Activated CD8-positive, alpha-beta memory T cell treated with anti-CD3 and anti-CD28 coated beads, Interleukin-2, amount 50 U/mL, for 24 hours (primary cell): Measurements from ENCODE around the gene GIPC3.
"Not testable (repeated sequence)": the region's sequence is repeated elsewhere in the genome, so short reads cannot be mapped to it uniquely, and the experiment has no call there.

Experiments
- DNase-seq: peaks from one replicate; pipeline ENCODE4 v3.0.0-alpha.2; 2020; ENCODE audit errors: extremely low read depth

The GIPC3 gene

DNA sequence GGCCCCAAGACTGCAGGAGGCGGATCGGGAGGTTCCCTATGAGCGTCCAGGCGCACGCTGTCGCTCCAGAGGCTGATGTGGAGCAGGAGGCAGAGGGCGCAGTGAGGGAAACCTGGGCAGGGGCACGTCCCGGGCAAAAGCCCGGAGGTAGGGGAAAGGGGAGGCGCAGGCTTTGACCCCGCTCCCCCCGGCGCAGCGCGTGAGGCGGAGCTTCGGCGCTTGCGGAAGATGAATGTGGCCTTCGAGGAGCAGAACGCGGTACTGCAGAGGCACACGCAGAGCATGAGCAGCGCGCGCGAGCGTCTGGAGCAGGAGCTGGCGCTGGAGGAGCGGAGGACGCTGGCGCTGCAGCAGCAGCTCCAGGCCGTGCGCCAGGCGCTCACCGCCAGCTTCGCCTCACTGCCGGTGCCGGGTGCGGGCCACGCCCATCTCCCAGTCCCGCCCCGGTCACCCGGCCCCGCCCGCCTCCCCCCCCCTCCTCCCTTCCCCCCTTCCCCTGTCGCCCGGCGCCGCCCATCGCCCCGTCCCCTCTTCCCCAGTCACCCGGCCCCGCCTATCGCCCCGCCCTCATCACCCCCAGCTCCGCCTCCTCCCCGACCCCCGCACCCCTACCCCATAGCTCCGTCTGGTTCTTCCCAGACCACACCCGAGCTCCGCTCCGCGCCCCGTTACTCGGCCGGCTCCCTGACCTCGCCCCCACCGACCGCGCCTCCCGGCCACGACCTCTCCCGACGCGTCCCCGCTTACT, 8.4 kb upstream of the GIPC3 start:
- no peak for DNase-seq

DNA sequence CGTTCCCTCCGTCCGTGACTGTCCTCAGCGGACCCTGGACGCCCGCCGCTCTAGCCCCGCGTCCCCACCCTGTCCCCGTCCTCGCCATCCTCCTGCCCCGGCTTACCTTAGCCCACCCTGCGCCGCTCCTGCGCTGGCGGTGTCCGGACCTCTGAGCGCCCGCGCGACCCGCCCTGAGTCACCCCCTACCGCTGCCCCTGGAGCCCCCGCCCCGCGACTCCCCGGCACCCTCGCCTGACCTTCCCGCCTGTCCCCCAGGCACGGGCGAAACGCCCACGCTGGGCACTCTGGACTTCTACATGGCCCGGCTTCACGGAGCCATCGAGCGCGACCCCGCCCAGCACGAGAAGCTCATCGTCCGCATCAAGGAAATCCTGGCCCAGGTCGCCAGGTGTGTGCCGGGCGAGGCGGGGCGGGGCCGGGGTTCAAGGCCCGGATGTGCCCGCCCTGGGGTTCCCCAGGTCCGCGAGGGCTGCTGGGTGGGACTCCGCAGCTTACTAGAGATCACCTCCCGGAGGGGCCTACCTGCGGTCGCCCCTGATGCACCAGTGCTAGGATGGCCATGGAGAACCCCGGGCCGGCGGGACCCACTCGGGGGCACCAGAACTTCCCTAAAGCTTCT, 7.4 kb upstream of the GIPC3 start:
- no peak for DNase-seq

DNA sequence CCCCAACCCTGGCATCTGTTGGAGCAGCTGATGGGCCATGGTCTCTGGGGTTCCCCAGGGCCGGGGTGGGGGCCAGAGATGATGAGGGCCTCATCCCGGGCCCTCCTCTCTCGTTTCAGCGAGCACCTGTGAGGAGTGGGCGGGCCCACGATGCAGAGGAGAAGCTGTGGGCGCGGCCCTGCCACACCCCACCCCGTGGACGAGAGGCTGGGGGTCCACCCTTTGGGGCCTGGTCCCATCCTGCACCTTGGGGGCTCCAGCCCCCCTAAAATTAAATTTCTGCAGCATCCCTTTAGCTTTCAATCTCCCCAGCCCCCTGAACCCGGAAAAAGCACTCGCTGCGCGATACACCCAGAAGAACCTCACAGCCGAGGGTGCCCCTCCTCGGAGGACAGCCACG, 6.9 kb upstream of the GIPC3 start:
- no peak for DNase-seq

DNA sequence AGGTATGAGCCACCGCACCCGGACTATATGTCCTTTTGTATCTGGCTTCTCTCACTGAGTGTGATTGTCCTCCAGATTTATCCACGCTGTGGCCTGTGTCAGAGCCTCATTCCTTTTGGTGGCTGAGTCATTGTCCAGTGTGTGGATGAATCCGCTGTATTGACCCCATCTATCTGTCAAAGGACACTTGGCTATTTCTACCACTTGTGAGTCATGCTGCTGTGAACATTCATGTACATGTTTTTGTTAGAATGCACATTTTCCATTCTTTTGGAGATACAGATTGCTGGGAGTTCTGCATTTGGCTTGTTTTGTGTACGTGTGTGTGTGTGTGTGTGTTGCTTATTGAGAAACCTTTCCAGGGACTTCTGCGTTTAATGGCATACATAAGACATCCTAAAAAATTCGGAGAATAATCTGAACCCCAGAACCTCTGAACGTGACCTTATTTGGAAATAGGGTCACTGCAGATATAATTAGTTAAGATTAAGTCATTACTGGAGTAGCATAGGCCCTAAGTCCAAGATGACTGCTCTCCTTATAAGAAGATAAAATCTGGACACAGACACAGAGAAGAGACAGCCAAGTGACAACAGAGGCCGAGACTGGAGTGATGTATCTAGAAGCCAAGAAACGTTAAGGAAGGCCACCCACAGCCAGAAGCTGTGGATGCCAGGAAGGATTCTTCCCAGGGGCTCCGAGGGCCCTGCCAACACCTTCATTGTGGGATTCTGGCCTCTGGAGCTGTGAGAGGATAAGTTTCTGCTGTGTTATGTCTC, 4.9 kb upstream of the GIPC3 start:
- no peak for DNase-seq

DNA sequence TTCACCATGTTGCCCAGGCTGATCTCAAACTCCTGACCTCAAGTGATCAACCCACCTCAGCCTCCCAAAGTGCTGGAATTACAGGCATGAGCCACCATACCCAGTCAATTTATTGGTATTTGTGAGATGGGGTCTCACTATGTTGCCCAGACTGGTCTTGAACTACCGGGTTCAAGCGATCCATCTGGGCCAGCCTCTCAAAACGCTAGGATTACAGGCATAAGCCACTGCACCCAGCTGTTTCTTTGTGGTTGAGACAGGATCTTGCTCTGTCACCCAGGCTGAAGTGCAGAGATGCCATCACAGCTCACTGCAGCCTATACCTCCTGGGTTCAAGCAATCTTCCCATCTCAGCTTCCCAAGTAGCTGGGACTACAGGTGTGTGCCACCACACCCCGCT, 3.5 kb upstream of the GIPC3 start:
- not testable (repeated sequence) for DNase-seq

DNA sequence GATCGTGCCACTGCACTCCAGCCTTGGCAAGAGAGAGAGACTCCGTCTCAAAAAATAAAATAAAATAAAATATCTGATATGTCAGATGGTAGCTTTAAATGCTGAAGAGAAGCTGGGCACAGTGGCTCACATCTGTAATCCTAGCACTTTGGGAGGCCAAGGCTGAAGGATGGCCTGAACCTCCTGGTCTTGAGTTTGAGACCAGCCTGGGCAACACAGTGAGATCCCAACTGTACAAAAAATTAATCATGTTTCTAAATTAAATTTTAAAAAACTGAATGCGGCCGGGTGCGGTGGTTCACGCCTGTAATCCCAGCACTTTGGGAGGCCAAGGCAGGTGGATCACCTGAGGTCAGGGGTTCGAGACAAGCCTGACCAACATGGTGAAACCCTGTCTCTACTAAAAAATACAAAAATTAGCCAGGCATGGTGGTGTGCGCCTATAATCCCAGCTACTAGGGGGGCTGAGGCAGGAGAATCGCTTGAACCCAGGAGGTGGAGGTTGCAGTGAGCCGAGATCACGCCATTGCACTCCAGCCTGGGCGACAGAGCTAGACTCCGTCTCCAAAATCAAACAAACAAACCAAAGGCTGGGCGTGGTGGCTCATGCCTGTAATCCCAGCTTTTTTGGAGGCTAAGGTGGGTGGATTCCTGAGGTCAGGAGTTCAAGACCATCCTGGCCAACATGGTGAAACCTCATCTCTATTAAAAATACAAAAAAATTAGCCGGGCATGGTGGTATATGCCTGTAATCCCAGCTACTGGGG, 1.1 kb upstream of the GIPC3 start:
- DNase-seq, result not testable (repeated sequence)

DNA sequence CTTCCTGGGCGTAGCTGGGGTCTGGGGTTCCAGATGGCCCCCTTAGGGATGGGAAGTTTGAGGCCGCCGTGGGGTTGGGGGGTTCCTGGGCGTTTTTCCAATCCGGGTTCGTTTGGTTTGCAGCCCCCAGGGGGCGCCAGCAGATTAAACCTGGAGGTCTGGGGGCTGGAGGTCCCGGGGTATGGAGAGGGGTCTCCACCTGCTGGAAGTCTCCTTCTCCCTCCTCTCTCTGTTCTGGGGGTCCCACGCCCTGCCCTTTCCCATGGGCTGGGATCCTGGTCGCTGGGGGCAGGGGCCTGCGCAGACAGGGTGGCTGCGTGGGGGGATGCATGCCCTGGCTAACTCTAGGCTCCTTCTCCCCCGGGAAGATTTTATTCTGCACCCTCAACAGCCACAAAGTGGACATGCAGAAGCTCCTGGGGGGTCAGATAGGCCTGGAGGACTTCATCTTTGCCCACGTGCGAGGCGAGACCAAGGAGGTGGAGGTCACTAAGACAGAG, 899 bp downstream of the GIPC3 start:
- DNase-seq, result no peak

DNA sequence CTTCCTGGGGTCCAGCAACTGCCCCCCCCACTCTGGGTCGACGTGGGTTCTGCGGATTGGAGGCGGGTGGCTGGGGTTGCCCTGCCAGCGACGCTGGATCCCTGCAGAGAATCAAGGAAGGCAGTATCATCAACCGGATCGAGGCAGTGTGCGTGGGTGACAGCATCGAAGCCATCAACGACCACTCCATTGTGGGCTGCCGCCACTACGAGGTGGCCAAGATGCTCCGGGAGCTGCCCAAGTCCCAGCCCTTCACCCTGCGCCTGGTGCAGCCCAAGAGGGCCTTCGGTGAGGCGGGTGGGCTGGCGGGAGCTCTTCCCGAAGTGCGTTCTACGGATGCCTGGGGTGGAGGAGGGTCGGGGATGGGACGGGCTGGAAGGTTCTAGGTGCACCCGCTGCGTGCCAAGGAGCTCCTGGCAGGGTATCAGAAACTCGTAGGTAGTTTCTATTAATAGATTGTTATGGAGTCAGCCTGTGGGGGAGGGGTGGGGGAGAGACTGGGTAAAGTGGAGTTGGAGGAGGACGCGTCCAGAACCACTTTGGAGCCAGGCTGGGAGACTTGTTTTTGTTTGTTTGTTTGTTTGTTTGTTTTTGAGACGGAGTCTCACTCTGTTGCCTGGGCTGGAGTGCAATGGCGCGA, 1.5 kb downstream of the GIPC3 start:
- DNase-seq, result no peak

DNA sequence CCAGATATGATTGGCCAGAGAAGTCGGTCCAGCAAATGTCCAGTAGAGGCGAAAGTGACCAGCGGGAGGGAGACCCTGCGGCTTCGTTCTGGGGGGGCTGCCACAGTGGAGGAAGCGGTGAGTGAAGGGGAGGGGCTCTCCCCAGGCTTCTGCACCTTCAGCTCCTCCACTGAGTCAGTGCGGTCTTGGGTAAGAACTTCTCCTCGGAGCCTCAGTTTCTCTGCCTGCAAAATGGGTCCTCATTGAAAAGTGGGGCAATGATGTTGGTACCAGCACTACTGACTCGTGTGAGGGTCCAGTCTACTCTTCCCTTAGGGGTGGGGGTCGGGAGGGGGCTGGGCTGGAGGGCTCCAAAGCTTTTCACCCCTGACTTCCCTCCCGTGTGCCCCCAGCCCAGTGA, 4.2 kb downstream of the GIPC3 start:
- DNase-seq, result no peak

DNA sequence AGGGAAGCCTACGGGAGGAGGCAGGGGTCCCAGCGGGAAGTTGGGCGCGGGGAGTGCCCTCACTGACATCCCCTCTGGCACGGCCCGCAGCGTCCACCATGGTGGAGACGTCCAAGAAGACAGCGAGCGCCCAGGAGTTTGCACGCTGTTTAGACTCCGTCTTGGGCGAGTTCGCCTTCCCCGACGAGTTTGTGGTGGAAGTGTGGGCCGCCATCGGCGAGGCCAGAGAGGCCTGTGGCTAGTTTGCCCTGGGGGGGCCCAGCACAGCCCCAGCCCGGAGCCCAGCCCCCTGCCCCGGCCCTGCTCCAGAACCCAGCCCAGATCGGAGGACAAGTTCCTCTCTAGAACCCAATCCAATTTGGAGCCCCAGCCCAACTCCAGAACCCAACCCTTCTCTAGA, 4.7 kb downstream of the GIPC3 start:
- DNase-seq, result no peak

DNA sequence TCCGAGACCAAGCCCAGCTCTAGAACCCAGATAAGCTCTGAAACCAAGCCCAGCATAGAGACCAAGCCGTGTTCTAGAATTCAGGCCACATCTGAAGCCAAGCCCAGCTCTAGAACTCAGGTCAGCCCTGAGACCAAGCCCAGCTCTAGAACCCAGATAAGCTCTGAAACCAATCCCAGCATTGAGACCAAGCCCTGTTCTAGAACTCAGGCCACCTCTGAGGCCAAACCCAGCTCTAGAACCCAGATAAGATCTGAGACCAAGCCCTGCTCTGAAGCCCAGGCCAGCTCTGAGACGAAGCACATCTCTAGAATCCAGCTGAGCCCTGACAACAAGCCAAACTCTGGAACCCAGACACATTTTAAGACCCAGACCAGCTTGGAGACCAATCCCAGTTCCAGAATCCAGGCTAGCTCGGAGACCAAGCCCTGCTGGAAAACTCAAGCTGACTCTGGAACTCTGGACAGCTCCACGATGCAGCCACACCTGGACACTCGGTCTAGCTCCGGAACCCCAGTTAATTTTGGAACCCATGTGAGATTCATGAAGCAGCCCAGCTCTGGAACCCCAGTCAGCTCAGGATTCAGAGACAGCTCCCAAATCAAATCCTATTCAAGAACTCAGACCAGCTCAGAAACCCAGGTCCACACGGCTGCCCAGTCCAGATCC, 5.8 kb downstream of the GIPC3 start:
- DNase-seq, result no peak

DNA sequence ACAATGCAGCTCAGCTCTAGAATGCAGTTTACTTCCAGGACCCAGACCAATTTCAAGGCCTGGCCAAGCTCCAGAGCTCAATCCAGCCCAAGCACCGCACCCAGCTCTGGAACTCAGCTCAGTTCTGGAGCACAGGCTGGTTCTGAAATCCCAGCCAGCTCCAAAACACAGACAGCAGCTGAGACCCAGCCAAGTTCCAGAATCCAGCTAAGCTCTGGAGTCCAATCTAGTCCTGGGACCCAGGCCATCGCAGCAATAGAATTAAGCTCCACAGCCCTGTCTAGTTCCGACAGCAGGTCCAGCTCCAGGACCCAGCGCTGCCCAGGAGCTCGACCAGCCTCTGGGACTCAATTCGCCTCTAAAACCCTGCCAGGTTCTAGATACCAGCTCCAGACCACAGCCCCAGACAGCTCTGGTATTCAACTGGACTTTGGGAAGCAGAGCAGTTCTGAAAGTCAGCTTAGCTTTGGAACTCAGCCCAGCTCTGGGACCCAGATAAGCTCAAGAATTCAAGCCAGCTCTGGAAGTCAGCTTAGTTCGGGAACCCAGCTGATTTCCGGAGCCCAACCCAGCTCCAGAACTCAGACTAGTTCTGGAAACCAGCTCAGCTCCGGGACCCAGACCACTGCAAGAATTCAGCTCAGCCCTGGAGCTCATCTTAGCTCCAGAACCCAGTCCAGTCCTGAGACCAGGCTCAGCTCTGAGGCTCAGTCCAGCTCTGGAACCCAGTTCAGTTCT, 6.8 kb downstream of the GIPC3 start:
- DNase-seq, result no peak

DNA sequence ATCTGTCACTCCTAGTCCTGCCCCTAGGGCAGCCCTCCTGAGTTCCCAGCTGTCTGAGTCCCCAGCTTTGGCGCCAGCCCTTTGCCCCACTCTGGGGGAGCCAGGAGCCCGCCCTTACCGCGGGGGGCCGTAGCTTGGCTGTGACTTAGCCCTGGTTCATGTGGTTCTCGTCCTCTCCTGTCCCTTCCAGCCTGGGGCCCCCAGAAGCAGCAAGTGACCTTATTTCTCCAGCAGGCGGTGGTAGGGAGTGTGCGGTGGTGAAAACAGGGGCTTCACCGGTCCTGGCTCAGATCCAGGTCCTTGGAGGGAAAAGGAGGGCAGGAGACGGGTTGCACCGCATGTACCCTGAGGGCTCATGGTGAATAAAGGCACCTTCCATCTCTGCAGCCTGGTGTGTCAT, 7.9 kb downstream of the GIPC3 start:
- no peak for DNase-seq

DNA sequence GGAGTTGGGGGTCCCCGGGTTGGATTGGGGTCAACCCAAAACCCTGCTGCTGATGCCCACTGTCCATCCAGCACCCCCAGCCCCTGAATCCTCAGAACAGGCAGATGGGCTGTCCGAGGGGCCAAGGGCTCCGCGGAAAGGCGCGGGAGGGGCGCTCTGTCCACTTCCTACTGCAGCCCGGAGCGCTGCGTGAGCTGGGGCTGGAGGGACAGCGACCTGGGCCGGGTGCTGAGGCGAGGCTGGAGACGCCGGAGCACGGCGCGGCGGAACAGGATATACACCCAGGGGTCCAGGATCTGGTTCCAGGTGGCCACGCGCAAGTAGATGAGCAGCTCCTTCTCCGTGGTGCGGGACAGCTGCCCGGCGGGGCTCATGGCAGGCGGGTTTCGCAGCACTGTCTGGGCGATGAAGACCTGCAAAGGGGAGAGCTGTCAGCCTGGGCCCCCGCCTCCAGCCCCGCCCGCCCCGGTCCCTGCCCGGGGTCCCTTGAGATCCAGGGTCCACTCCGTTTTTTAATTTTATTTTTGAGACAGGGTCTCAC, 10.3 kb downstream of the GIPC3 start:
- DNase-seq, result no peak

DNA sequence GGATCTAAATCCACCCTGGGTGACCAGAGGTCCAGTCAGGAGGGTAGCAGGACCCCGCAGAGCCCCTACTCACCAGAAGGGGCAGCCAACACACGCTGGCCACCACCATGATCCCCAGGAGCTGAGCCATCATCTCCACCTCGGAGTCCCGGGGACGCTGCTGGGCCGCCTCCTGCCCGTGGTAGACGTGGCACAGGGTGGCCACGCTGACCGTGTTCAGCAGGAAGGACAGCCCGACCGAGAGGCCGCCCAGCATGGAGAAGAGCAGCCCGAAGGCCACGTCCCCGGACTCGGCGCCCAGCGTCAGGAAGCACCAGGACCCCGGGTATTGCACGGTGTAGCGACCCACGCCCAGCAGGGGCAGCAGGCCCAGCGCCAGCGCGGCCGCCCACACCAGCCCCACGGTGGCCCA, 14.5 kb downstream of the GIPC3 start:
- DNase-seq, result no peak

DNA sequence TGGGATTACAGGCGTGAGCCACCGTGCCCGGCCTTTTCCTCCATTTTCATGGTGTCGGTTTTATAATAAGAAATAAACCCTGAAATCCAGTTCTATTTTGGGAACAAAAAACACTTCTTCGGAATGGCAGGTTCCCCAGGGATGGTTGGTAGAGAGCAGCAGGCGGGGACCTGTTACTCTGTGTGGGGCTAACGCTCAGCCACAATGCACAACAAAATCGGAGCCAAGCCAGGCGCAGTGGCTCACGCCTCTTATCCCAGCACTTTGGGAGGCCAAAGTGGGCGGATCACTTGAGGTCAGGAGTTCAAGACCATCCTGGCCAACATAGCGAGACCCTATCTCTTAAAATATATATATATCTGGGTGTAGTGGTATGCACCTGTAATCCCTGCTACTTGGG, 15.7 kb downstream of the GIPC3 start:
- DNase-seq, result no peak

DNA sequence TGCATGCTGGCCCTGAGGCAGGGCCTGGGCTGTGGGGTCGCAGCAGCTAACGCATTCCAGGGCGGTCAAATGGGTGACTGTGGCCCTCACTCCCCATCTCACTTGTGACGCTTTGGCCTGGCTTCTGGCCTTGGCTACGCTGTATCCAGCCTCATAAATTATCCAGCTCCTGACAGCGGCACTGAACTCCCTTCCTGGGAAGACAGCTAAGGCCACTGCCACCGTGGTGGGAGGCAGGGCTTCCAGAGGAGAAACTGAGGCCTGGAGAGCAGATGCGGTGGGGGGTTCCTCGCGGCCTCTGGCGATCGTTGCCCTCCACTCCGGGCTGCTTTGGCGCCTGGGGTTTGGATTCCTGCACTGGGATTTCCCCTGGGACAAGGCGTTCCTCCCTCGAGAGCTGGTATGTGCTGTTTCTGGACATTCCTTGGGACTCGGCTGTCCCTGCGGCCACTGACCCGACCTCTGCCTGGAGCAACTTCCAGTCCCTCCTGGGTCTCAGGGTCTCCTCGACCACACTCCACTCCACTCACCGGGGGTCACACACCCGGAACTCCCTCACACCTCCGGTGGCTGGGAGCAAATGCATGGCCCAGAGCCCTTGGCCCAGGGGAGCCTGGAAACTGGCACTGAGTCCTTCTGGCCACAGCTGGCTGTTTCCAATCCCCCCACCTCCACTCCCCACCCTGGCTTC, 18.0 kb downstream of the GIPC3 start:
- DNase-seq, result no peak

DNA sequence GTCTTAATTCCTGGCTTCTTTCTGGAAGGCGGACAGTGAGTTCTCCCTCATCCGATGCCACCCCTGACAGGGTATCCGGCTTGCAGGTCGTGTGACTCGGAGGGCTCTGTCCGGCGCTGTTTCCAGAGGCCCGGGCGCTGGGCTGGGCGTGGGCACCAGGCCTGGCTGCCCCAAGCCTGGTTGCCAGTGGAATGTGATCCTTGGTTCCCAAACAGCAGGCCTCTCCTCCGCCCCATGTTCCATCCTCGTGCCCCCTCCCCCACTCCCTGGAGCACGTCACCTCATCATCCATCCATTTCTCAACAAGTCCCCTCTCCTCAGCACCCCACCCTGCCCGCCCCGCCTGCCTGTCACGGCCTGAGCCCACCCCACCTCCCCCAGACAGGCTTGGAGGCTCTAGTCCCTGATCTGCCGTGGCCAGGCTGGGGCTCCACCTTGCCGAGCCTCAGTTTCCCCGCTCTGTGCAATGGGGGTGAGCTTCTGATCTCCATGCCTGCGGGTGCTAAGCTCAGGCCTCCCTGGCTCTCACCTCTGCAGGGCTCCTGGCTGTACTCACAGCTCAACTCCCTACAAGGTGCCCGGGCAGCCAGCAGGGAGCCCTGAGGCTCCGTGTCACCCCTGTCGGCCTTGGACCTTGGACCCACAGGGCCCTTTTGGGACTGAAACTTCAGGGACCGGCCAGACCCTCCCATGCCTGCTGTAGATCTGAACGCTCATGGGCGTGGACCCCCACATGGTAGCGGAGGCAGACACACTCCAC, 19.1 kb downstream of the GIPC3 start:
- DNase-seq, result no peak

DNA sequence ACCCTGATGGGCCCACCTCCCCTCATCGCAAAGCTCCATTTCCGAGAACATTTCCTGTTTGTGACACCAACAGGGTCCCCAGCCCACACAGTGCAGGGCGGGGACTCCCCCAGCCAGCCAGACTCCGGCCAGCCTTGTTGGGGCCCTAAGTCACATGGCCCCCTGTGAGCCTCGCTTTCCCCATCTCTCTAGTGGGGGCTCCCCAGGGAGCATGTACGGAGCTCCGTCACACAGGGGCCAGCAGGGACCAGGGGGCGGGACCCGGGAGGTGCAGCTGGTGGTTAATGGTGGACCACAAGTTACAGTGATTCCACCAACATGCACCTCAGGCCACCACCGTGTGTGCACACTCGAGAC, 19.7 kb downstream of the GIPC3 start:
- DNase-seq, result no peak
